HEK293 (cell line): ENCODE data around the gene PAX7.

Experiments
- CTCF ChIP-seq: fragments of 450-650 bp; formaldehyde crosslinking; IDR thresholded peaks from 2 replicates; pipeline ENCODE4 v1.5.1; 2016; ENCODE audit warnings: missing biosample characterization, missing genetic modification characterization
- MYNN ChIP-seq: fragments of 450-650 bp; formaldehyde crosslinking; IDR thresholded peaks from 2 replicates; pipeline ENCODE4 v1.5.1; 2016; ENCODE audit warnings: missing biosample characterization, missing genetic modification characterization, borderline replicate concordance
- ZNF140 ChIP-seq: fragments of 450-650 bp; formaldehyde crosslinking; IDR thresholded peaks from 2 replicates; pipeline ENCODE4 v1.5.1; 2016; ENCODE audit warnings: missing biosample characterization, missing genetic modification characterization
- ZNF146 ChIP-seq: fragments of 450-650 bp; formaldehyde crosslinking; IDR thresholded peaks from 2 replicates; pipeline ENCODE4 v1.5.1; 2016; ENCODE audit warnings: missing biosample characterization, missing genetic modification characterization
- ZNF341 ChIP-seq: fragments of 450-650 bp; formaldehyde crosslinking; IDR thresholded peaks from 2 replicates; pipeline ENCODE4; 2016; ENCODE audit warnings: low read depth, missing biosample characterization, missing genetic modification characterization
- ZNF561 ChIP-seq: fragments of 450-650 bp; IDR thresholded peaks from 2 replicates; pipeline ENCODE4 v1.5.1; 2018; ENCODE audit warnings: missing biosample characterization, missing genetic modification characterization, borderline replicate concordance
- ZNF623 ChIP-seq: fragments of 450-650 bp; formaldehyde crosslinking; IDR thresholded peaks from 2 replicates; pipeline ENCODE4 v1.5.1; 2016; ENCODE audit warnings: missing biosample characterization, missing genetic modification characterization
- TF ChIP-seq, protein P1 (sequence below): fragments of 450-650 bp; formaldehyde crosslinking; IDR thresholded peaks from 2 replicates; pipeline ENCODE4 v1.5.1; 2016; ENCODE audit warnings: missing biosample characterization, missing genetic modification characterization, low read depth
- TF ChIP-seq, protein P2 (sequence below): fragments of 450-650 bp; formaldehyde crosslinking; IDR thresholded peaks from 2 replicates; pipeline ENCODE4 v1.5.1; 2016; ENCODE audit warnings: missing biosample characterization, missing genetic modification characterization

- TF ChIP-seq, protein P1, sequence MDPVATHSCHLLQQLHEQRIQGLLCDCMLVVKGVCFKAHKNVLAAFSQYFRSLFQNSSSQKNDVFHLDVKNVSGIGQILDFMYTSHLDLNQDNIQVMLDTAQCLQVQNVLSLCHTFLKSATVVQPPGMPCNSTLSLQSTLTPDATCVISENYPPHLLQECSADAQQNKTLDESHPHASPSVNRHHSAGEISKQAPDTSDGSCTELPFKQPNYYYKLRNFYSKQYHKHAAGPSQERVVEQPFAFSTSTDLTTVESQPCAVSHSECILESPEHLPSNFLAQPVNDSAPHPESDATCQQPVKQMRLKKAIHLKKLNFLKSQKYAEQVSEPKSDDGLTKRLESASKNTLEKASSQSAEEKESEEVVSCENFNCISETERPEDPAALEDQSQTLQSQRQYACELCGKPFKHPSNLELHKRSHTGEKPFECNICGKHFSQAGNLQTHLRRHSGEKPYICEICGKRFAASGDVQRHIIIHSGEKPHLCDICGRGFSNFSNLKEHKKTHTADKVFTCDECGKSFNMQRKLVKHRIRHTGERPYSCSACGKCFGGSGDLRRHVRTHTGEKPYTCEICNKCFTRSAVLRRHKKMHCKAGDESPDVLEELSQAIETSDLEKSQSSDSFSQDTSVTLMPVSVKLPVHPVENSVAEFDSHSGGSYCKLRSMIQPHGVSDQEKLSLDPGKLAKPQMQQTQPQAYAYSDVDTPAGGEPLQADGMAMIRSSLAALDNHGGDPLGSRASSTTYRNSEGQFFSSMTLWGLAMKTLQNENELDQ (tag by site-specific recombination) = no peak
- TF ChIP-seq ZNF623 (no peak), CTCF (tag by site-specific recombination) (no peak), MYNN (tag by site-specific recombination) (no peak), ZNF140 (tag by site-specific recombination) (no peak), ZNF561 (tag by site-specific recombination) (no peak), ZNF146 (tag by site-specific recombination) (no peak), ZNF341 (tag by site-specific recombination) (no peak)
- TF ChIP-seq, protein P2, sequence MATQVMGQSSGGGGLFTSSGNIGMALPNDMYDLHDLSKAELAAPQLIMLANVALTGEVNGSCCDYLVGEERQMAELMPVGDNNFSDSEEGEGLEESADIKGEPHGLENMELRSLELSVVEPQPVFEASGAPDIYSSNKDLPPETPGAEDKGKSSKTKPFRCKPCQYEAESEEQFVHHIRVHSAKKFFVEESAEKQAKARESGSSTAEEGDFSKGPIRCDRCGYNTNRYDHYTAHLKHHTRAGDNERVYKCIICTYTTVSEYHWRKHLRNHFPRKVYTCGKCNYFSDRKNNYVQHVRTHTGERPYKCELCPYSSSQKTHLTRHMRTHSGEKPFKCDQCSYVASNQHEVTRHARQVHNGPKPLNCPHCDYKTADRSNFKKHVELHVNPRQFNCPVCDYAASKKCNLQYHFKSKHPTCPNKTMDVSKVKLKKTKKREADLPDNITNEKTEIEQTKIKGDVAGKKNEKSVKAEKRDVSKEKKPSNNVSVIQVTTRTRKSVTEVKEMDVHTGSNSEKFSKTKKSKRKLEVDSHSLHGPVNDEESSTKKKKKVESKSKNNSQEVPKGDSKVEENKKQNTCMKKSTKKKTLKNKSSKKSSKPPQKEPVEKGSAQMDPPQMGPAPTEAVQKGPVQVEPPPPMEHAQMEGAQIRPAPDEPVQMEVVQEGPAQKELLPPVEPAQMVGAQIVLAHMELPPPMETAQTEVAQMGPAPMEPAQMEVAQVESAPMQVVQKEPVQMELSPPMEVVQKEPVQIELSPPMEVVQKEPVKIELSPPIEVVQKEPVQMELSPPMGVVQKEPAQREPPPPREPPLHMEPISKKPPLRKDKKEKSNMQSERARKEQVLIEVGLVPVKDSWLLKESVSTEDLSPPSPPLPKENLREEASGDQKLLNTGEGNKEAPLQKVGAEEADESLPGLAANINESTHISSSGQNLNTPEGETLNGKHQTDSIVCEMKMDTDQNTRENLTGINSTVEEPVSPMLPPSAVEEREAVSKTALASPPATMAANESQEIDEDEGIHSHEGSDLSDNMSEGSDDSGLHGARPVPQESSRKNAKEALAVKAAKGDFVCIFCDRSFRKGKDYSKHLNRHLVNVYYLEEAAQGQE (tag by site-specific recombination) = no peak
Measured at GRCh38 chr1:18691648-18692047, 61.0 kb downstream of the PAX7 start.
